ENCODE measurements around the gene CSF3.
A peak's percentile ranks its signal among the peaks of the same experiment; 100 is the strongest.

The CSF3 gene

GRCh38 chr17:40025559-40025958 lies 10.3 kb downstream of the CSF3 start:
- no peak for DNase-seq

GRCh38 chr17:40025991-40026815 lies 11.0 kb downstream of the CSF3 start:
- DNase-seq, result no peak

- peak; percentile 50 to 81 for DNase-seq
Measured at GRCh38 chr17:40026816-40027613, 11.8 kb downstream of the CSF3 start.

GRCh38 chr17:40027614-40028012 lies 12.4 kb downstream of the CSF3 start:
- no peak for DNase-seq

GRCh38 chr17:40028595-40028994 lies 13.4 kb downstream of the CSF3 start:
- DNase-seq, result no peak

GRCh38 chr17:40031706-40032105 lies 16.5 kb downstream of the CSF3 start:
- no peak for DNase-seq

GRCh38 chr17:40032322-40033320 lies 17.4 kb downstream of the CSF3 start:
- DNase-seq, result no peak

- DNase-seq, result no peak
Measured at GRCh38 chr17:40033339-40033738, 18.1 kb downstream of the CSF3 start.

GRCh38 chr17:40034426-40035161 lies 19.4 kb downstream of the CSF3 start:
- no peak for DNase-seq

GRCh38 chr17:40035162-40035559 lies 19.9 kb downstream of the CSF3 start:
- no peak for DNase-seq

GRCh38 chr17:40038882-40039513 lies 23.8 kb downstream of the CSF3 start:
- no peak for DNase-seq

- DNase-seq, result peak; percentile 25 to 27
Measured at GRCh38 chr17:40041196-40041595, 26.0 kb downstream of the CSF3 start.

- DNase-seq, result no peak
Measured at GRCh38 chr17:40056379-40057015, 41.3 kb downstream of the CSF3 start.

- DNase-seq, result no peak
Measured at GRCh38 chr17:40058186-40058784, 43.0 kb downstream of the CSF3 start.

- DNase-seq, result no peak
Measured at GRCh38 chr17:40058865-40059264, 43.6 kb downstream of the CSF3 start.

- DNase-seq, result no peak
Measured at GRCh38 chr17:40059729-40060475, 44.7 kb downstream of the CSF3 start.

GRCh38 chr17:40060887-40061608 lies 45.8 kb downstream of the CSF3 start:
- no peak for DNase-seq

GRCh38 chr17:40061609-40062038 lies 46.4 kb downstream of the CSF3 start:
- DNase-seq, result no peak

All from inflammatory macrophage treated with lipopolysaccharide for 1 hour (primary cell).